GM12892 (cell line): ENCODE data around the gene ENAH.
"Not testable (repeated sequence)": the region's sequence is repeated elsewhere in the genome, so short reads cannot be mapped to it uniquely, and the experiment has no call there.

Experiments
- DNase-seq: peaks from one replicate; pipeline ENCODE4 v3.0.0; 2011; ENCODE audit not compliant: insufficient read length
- FAIRE-seq: peaks from 2 replicates; lab custom pipeline; 2011; peaks lifted over from hg19 to GRCh38; lab: Jason Lieb, UNC
- POLR2A ChIP-seq: IDR thresholded peaks from 2 replicates; pipeline ENCODE4 v1.6.1; 2011; ENCODE audit warnings: low read depth, low read length, control low read depth
- POLR2AphosphoS5 ChIP-seq: IDR thresholded peaks from 2 replicates; pipeline ENCODE4 v1.6.1; 2011; ENCODE audit warnings: low read depth, low read length, control low read depth
- TAF1 ChIP-seq: IDR thresholded peaks from 2 replicates; pipeline ENCODE4 v1.6.1; 2011; ENCODE audit warnings: low read depth, mild to moderate bottlenecking, control low read depth, low read length, borderline replicate concordance

Gene ENAH

DNA sequence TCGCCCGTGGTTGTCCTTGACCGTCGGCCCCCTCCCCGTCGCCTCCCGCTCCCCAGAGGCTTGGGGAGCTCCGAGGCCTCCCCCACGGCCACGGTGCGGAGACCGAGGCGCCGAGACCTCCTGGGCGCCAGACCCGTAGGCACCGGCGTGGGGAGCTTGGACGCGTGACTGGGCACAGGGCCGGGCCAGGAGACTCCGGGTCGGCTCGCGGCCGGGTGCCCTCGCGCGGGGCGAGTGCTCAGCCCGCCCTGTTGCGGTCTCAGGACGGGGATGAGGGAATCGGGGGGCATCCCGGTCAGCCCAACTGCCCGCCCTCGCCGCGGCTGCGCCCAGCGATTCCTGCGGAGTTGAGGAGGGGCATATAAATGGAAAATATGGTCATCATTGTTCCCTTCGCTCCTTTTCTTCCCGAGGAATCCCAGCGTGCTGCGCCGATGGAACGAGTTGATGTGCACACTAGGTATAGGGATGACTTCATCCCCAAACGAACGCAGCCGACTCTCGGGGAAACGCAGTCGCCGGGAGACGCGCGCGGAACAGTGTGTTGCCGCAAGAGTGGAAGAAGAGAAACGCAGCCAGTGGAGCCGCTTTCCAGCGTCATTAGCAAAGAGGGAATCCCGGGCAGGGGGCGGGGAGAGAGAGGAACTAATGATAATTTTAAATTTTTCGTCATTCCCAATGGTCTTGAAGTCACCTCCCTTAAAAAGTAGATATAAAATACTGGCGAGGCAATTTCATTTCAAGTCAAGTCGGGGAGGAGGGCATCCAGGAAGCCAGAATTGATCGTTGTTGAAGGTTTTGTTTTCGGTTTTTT lies 747 bp upstream of the ENAH start:
- FAIRE-seq: no peak
- no peak for DNase-seq
- TF ChIP-seq POLR2AphosphoS5 (no peak), POLR2A (no peak), TAF1 (no peak)

DNA sequence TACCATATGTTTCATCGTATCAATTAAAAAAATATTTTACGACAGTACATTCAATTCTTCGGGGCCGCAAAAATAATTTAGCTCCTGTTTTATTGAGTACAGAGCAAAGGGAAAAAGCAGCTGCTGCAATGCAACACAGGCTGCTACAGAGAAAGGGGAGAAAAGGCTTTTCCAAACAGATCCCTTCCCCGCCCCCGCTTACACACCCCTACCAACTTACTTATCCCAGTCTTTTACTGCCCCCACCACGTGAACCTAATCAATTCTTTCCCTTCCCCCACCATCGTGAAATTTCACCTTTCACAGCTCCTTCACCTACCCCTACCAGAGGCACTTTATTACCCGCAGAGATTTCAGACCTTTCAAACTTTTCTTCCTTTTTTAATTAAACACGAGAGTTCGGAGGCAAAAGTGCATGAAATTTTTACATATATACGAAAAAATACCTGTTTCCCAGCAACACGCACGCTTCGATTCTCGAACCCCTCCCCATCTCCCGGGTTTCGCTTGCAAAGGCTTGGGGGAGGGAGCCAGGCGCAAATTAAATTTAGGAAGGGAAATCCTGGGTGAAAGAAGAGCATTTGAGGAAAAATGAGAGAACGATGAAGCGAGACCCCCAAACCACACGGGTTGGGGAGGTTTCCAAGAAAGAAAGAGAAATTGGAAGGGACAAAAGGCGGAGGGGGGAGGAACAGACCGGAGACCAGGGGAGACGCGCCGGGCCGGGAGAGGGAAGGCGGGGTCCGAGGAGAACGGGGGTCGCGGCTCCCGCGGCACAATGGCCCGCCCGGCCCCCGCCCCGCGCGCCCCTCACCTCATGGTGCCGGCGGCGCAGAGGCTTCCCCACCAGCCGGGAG lies 823 bp downstream of the ENAH start:
- FAIRE-seq (no peak), DNase-seq (no peak)
- TF ChIP-seq POLR2A (no peak), TAF1 (no peak), POLR2AphosphoS5 (no peak)

DNA sequence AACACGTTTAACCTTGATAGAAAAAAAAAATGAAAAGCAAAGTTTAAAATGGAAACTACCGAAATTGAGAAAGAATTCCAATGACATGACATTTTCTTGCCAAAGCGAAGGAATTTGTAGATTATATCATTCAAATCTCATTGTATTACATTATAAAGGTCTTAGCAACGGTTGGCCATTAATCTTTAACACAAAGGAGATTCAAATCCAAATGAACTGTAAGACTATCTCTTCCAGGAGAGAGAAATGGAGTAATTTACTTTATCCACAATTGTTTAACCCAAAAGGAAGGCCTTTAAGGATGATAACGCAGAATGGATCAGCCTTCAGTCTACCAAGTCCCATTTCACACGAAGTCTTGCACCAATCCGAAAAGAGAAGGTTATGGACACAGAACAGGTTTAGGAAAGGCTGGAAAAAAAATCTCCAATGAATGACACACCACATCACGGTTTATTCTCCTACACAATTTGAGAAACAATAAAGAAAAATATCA lies 1.5 kb downstream of the ENAH start:
- FAIRE-seq (no peak), DNase-seq (no peak)
- TF ChIP-seq POLR2AphosphoS5 (no peak), TAF1 (no peak), POLR2A (no peak)

DNA sequence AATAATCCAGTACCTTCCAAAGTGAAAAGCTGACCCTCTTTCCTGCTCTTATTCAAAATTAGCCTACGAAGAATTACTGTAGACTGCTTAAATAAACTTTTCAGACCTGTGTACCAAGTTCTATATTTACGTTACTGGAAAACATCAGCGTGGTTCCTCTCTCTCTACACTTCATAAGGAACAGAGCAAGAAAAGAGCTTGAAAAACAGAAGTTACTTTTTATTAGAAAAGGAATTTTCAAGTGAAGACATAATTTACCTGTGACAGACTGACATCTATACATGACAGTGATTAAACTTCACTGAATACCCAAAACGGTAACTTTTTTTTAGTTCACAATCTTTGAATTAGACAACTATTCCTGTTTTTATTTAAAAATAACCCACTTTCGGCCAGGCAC lies 2.7 kb downstream of the ENAH start:
- TF ChIP-seq TAF1 (no peak), POLR2A (no peak), POLR2AphosphoS5 (no peak)
- FAIRE-seq (no peak), DNase-seq (no peak)

DNA sequence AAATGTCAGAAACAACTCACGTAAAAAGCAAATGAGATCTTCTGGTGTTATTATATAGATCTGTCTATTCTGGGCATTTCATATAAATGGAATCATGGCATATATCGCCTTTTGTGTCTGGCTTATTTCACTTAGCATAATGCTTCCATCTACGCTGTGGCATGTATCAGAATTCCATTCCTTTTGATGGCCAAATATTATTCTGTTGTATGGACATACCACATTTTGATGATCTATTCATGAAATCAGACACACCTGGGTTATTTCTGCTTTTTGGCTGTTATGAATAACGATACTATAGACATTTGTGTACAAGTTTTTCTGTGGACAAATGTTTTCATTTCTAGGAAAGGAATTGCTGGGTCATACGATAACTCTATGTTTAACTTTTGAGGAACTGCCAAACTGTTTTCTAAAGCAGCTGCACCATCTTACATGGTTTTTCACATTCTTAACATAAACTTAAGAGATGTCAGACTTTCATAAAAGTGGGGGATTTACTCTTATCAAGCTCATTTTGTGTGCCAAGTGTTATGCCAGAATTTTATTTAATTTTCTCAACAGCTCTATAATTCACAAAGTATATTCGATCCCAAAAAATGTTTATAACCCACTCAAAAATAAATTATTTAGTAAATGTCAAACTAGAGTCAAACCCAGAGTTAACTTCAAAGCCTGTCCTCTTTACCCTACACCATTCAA lies 7.6 kb downstream of the ENAH start:
- no peak for FAIRE-seq
- TF ChIP-seq POLR2AphosphoS5 (no peak), POLR2A (no peak), TAF1 (no peak)
- DNase-seq: no peak

DNA sequence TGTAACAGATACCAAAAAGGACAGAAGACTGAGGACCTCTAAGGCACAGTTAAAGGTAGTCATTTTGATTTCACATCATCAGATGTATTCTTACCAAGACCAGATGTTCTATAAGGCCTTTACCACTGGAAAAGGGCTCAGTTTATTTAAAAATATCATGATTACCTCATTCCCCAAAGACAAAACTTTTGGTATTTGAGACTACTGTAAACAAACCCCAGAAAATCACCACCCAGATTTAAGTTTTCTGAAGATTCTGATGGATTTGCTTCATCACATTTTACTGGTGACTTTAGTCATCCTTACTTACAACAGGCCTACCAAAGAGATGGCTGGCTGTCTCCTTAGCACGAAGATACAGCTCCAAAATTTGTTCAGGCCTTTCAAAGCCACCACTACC lies 8.3 kb downstream of the ENAH start:
- no peak for TF ChIP-seq POLR2A
- DNase-seq: no peak
- no peak for FAIRE-seq

DNA sequence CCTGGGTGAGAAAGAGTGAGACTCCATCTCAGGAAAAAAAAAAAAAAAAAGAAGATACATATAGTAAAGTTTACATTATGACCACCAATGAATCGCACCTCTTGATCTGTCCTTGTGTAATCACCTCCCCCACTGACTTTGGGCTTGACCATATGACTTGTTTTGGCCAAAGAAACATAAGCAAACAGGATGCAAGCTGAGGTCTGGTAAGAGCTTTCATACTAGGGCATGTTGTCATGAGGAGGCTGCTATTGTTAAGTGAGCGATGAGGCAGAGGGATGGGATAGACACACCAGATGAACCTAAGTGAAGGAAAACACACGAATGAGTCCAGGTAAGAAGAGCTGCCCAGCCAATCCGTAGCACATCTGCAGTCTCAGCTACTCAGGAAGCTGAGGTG lies 10.7 kb downstream of the ENAH start:
- DNase-seq (no peak), FAIRE-seq (no peak)
- no peak for TF ChIP-seq POLR2A
- TF ChIP-seq TAF1: no peak
- TF ChIP-seq POLR2AphosphoS5: no peak

DNA sequence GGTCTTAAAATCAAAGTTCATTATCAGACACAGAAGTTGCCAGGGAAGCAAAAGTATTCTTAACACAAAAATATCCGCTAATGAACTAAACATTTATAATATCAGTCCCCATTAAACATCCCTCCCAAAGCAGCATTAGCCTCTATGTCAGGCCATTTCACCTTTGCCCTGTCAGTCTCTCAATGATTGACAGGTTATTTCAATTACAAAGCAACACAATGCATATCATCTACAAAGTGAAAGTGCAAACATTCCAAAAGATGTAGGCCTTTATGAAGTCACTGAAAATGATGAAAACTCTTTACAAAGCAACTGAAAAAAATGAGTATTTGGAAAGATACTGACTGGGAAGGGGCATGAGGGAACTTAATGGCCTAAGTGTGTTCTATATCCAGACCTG lies 14.1 kb downstream of the ENAH start:
- no peak for FAIRE-seq
- no peak for DNase-seq
- TF ChIP-seq POLR2AphosphoS5: no peak
- TF ChIP-seq POLR2A: no peak

DNA sequence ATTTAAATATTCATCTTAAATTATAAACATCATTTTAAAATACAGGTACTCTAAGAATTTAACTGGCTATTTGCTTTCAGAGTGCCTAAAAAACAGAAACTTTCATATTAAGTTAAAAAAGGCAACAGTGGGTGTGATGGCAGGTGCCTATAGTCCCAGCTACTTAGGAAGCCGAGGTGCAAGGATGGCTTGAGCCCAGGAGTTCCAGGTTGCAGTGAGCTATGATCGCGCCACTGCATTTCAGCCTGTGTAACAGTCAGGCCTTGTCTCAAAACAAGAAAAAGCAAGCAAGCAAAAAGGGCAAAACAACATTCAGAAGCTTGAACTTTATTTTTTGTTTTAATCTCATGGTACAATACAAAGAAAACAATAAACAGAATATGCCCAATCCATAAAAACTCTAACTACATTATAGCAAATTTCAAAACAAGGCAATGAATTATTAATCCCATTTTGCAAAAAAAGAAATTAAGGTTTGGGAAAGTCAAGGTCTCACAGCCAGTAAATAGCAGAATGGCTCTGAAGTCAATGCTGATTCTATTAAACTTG lies 15.2 kb downstream of the ENAH start:
- TF ChIP-seq POLR2AphosphoS5 (no peak), POLR2A (no peak), TAF1 (no peak)
- DNase-seq (no peak), FAIRE-seq (no peak)

DNA sequence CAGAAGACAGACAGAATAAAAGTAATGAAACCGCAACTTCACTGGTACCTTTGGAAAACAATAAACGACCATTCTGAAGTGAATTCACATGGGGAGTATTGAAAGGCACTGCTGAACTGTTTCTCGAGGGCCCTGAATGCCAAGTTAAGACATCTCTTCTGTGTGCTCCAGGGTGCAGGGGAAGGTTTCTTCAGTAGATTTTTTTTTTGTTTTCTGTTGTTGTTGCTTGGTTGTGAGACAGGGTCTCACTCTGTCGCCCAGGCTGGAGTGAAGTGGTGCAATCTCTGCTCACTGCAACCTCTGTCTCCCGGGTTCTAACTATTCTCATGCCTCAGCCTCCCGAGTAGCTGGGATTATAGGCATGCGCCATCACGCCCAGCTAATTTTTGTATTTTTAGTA lies 15.9 kb downstream of the ENAH start:
- peak; percentile 46 for FAIRE-seq

DNA sequence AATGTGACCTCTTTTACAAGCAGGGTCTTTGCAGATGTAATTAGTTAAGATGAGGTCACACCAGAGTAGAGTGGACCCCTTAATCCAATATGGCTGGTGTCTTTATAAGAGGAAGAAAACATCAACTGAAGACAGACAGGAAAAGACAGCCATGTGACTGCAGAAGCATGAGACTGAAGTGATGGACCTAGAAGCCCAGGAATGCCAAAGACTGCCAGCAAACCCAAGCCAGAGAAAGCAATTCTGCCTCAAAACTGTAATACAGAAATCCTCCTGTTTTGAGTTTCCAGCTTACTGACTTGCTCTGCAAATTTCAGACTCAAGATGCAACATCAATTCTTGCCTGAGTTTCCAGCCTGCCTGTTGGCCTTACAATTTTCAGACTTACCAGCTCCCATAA lies 17.3 kb downstream of the ENAH start:
- DNase-seq: no peak
- TF ChIP-seq TAF1: no peak
- TF ChIP-seq POLR2AphosphoS5: no peak
- TF ChIP-seq POLR2A: no peak
- no peak for FAIRE-seq

More for the DNA sequence above, 15.9 kb downstream of the ENAH start:
- DNase-seq: not testable (repeated sequence)

DNA sequence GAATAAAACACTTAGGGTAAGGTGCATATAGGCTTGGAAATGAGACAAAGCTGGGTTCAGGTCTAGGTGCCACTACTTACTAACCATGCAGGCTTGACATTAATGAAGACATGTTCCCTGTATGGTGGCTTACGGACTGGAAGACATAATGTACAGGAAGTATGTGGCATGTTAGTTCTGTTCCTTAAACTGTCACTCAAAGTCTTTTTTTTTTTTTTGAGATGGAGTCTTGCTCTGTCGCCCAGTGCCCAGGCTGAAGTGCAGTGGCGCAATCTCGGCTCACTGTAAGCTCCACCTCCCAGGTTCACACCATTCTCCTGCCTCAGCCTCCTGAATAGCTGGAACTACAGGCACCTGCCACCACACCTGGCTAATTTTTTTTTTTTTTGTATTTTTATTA lies 20.1 kb downstream of the ENAH start:
- DNase-seq, FAIRE-seq: not testable (repeated sequence)
